Activated CD8-positive, alpha-beta memory T cell treated with anti-CD3 and anti-CD28 coated beads, Interleukin-2, amount 50 U/mL, for 24 hours (primary cell): Measurements from ENCODE around the gene TBC1D3L.
"Not testable (repeated sequence)": the region's sequence is repeated elsewhere in the genome, so short reads cannot be mapped to it uniquely, and the experiment has no call there.

ENCODE experiments used
- DNase-seq: peaks from one replicate; pipeline ENCODE4 v3.0.0-alpha.2; 2020; ENCODE audit errors: extremely low read depth

TBC1D3L gene

GRCh38 chr17:37988960-37989359 is at the start of gene TBC1D3L:
TBC1D3L (minus strand) TSS chr17:37989060; CDS start chr17:37987520, 1,540 bp downstream.
- DNase-seq = not testable (repeated sequence)

GRCh38 chr17:38003676-38004075 is 14.8 kb upstream of the TBC1D3L start, which contains the start of gene TBC1D3D:
TBC1D3D (plus strand) TSS chr17:38003976; CDS start chr17:38005561, 1,585 bp downstream.
- not testable (repeated sequence) for DNase-seq
